ENCODE results near the gene KDM4C. TPM values are rescaled to one million over a fixed set of nuclear protein-coding genes. Genes with fewer than 3 reads are reported as not detected.

Gene KDM4C
- total RNA-seq, 1 donor from 2014 or later: 26.6 TPM

DNA sequence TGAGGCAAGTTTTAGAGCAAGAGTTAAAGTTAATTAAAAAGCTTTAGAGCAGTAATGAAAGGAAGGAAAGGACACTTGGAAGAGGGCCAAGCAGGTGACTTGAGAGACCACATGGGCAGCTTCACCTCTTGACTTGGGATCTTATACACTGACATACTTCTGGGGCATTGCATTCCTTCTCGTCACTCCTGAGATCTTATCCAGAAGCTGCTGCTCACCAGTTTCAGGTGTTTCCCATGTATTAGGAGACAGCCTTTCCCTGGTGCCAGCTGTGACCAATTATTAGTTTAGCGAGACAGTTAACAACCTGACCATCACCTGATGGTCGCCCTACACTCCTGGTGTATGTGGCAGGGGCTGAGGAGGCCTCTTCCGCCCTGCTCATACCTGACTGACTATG is 382.1 kb downstream of the KDM4C start:
- H3K36me3 Mint-ChIP-seq (ENCODE audit: insufficient read depth): peaks cover 4% of the 10 kb centered on the region
- DNase-seq (ENCODE audit: low spot score, unreplicated experiment): no peak
- no peaks in the 10 kb centered on the region for H3K9me3 Mint-ChIP-seq (ENCODE audit: low read depth)
- TF ChIP-seq CTCF (IDR thresholded peaks at IDR 0.05; ENCODE audit: unreplicated experiment): no peak
- no peaks in the 10 kb centered on the region for H3K27me3 Mint-ChIP-seq
- H3K4me1 Mint-ChIP-seq (ENCODE audit: low read depth): no peaks in the 10 kb centered on the region
- no peak overlapping the region for H3K27ac Mint-ChIP-seq
- no peak overlapping the region for H3K4me3 Mint-ChIP-seq (ENCODE audit: low read depth)

- H3K4me1 Mint-ChIP-seq (ENCODE audit: low read depth): no peaks in the 10 kb centered on the region
- no peaks in the 10 kb centered on the region for H3K9me3 Mint-ChIP-seq (ENCODE audit: low read depth)
- no peaks in the 10 kb centered on the region for H3K36me3 Mint-ChIP-seq (ENCODE audit: insufficient read depth)
- DNase-seq (ENCODE audit: low spot score, unreplicated experiment): no peak
- no peaks in the 10 kb centered on the region for H3K27me3 Mint-ChIP-seq
- H3K27ac Mint-ChIP-seq: no peak overlapping the region
- TF ChIP-seq CTCF (IDR thresholded peaks at IDR 0.05; ENCODE audit: unreplicated experiment): no peak
- no peak overlapping the region for H3K4me3 Mint-ChIP-seq (ENCODE audit: low read depth)
Observed at GRCh38 chr9:7140401-7140800, 382.6 kb downstream of the KDM4C start.

- TF ChIP-seq CTCF (IDR thresholded peaks at IDR 0.05; ENCODE audit: unreplicated experiment): no peak
- Mint-ChIP-seq H3K27me3 (no peaks in the 10 kb centered on the region), H3K27ac (no peak overlapping the region), H3K36me3 (ENCODE audit: insufficient read depth) (no peaks in the 10 kb centered on the region), H3K4me1 (ENCODE audit: low read depth) (no peaks in the 10 kb centered on the region), H3K4me3 (ENCODE audit: low read depth) (no peak overlapping the region), H3K9me3 (ENCODE audit: low read depth) (no peaks in the 10 kb centered on the region)
- DNase-seq (ENCODE audit: low spot score, unreplicated experiment): no peak
Observed at GRCh38 chr9:7143645-7144200, 385.9 kb downstream of the KDM4C start.

DNA sequence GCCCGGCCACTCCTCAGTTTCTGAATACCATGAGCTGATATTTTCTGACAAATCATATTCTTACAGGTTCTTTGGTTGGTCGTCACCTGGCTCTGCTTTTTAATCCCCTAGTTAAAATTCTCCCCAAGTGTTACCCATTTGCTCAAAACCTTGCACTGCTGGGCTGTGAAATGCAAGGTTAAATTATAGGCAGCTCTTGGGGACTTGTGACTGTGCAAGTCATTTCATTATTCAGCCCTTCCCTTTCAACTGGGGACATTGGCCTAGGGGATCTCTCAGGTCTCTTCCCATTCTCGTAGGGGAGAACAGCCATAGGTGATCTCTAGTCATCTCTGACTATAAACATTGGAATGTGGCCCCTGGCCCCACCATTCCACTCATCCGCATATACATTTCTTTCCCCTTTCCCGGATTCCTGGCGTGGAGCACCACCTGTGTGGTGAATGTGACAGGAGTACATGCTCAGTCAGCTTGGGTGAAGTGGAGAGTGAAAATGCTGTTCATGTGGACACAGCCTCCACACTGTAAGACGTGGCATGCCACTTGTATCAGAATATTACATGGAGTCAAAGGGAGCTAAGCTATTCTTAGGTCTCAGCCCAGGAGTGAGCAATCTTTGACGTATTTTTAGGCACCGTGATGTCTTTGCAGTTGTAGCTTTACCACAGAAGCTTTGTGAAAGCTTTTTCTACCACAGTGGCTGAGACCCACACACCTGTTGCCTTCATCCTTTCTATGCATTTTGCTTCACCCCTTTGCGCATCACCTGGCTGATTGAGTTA is 386.7 kb downstream of the KDM4C start:
- DNase-seq (ENCODE audit: low spot score, unreplicated experiment): no peak
- Mint-ChIP-seq H3K27ac (no peak overlapping the region), H3K4me3 (ENCODE audit: low read depth) (no peak overlapping the region), H3K27me3 (no peaks in the 10 kb centered on the region), H3K4me1 (ENCODE audit: low read depth) (no peaks in the 10 kb centered on the region), H3K9me3 (ENCODE audit: low read depth) (no peaks in the 10 kb centered on the region), H3K36me3 (ENCODE audit: insufficient read depth) (no peaks in the 10 kb centered on the region)
- no peak for TF ChIP-seq CTCF (IDR thresholded peaks at IDR 0.05; ENCODE audit: unreplicated experiment)

DNA sequence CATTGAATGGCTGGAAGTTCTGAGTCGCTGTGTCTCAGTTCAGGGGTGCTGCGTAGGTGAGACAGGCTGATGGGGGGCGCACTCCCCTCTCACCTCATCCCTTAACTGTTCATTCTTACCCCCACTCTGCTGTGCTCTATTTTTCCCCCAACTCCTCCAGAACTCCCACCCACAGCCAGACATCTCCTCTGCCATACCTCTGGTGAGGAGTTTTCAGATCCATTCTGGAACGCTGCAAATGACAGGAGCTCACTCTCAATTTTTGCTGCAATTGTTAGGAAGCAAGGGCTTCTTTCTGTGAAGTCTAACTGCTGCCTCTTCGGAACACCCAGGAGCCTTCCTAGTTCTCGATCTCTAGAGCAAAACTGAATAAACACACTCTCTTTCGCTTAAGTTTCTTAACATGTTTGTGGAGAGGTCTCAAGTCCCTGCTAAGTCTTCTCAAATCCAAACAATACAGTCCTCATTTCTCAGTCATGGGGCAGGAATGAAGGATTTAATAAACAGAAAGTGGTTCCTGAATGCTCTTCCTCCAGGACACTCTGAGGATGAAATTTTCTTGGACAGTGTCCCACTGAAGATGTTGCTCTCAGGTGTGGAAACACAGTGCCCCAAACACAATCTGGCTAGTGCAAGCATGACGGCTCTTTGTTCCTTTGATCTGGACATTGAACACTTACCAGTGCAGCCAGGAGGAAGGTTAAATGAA is 387.7 kb downstream of the KDM4C start:
- H3K4me3 Mint-ChIP-seq (ENCODE audit: low read depth): no peak overlapping the region
- TF ChIP-seq CTCF (IDR thresholded peaks at IDR 0.05; ENCODE audit: unreplicated experiment): no peak
- H3K36me3 Mint-ChIP-seq (ENCODE audit: insufficient read depth): no peaks in the 10 kb centered on the region
- H3K27ac Mint-ChIP-seq: no peak overlapping the region
- H3K9me3 Mint-ChIP-seq (ENCODE audit: low read depth): no peaks in the 10 kb centered on the region
- no peaks in the 10 kb centered on the region for H3K27me3 Mint-ChIP-seq
- DNase-seq (ENCODE audit: low spot score, unreplicated experiment): no peak
- H3K4me1 Mint-ChIP-seq (ENCODE audit: low read depth): no peaks in the 10 kb centered on the region
